Subcutaneous adipose tissue (tissue), 4 donors: ENCODE data around the gene SLC44A1. TPM values are rescaled to one million over a fixed set of nuclear protein-coding genes. Genes with fewer than 3 reads are reported as not detected.

Experiments
- total RNA-seq, 4 donors: library from RNA; depleted of rRNA; stranded (reverse); fragments of >200 nt; gene quantifications; one replicate each; pipeline ENCODE4 v1.1.0, GENCODE V29; 2016
- TF ChIP-seq, protein P1 (sequence below): fragments of 450-650 bp; IDR thresholded peaks from one replicate; pipeline ENCODE4 v1.5.1; 2016; ENCODE audit warnings: low read depth, mild to moderate bottlenecking, control low read depth, antibody characterized with exemption, moderate library complexity

Gene SLC44A1
- total RNA-seq, 4 donors from 2014 or later = 48.2 to 85.5 (median 53.4) TPM

DNA sequence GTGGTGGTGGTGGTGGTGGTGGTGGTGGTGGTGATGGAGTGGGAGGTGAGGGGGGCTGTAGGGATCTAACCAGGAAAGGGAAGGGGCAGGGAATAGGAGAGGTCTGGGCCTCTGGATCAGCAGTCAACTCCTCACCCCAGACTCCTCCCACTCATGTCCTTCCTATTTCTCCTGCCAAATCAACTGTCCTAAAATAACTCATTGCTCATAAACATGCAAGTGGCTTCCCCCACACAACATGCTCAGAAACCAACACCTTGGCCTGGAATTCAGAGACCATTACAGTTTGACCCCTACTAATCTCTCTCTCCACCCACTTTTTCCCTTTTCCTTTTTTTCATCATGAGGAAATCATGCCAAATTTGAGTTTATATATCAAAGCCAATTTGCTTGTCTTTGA is 195.0 kb downstream of the SLC44A1 start:
- TF ChIP-seq, protein P1, sequence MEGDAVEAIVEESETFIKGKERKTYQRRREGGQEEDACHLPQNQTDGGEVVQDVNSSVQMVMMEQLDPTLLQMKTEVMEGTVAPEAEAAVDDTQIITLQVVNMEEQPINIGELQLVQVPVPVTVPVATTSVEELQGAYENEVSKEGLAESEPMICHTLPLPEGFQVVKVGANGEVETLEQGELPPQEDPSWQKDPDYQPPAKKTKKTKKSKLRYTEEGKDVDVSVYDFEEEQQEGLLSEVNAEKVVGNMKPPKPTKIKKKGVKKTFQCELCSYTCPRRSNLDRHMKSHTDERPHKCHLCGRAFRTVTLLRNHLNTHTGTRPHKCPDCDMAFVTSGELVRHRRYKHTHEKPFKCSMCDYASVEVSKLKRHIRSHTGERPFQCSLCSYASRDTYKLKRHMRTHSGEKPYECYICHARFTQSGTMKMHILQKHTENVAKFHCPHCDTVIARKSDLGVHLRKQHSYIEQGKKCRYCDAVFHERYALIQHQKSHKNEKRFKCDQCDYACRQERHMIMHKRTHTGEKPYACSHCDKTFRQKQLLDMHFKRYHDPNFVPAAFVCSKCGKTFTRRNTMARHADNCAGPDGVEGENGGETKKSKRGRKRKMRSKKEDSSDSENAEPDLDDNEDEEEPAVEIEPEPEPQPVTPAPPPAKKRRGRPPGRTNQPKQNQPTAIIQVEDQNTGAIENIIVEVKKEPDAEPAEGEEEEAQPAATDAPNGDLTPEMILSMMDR = no peak

DNA sequence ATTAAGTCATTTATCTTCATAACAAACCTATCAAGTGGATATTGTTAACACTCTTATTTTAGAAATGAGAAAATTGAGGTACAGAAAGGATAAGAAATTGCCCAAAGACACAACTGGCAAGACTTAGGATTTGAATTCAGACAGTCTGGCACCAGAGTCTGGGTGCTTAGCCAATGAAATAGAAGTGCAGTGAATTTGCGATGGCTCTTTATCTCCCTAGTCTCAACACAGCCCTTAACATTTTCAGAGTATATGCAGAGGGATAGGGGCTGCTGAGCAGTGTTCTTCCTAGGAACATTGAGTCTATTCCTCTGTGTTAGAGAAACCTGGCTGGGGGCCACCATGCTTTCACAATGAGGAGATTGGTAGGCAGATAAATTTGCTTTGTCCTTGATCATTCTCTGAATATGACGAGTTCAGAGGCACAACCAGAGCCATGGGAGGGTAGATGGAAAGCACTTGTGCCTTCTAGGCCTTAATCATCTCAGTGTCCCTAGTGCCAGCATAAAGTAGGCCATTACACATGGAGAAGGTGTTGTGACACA is 197.2 kb downstream of the SLC44A1 start:
- TF ChIP-seq, protein P1 = no peak

DNA sequence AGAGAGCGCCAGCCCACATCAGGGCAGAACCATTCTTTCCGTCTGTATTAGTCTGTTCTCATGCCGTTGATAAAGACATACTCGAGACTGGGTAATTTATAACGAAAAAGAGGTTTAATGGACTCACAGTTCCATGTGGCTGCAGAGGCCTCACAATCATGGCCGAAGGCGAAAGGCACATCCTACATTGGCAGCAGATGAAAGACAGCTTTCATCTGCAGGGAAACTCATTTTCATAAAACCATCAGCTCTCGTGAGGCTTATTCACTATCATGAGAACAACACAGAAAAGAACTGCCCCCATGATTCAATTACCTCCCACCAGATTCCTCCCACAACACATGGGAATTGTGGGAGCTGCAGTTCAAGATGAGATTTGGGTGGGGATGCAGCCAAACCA is 198.7 kb downstream of the SLC44A1 start:
- TF ChIP-seq, protein P1 = no peak

DNA sequence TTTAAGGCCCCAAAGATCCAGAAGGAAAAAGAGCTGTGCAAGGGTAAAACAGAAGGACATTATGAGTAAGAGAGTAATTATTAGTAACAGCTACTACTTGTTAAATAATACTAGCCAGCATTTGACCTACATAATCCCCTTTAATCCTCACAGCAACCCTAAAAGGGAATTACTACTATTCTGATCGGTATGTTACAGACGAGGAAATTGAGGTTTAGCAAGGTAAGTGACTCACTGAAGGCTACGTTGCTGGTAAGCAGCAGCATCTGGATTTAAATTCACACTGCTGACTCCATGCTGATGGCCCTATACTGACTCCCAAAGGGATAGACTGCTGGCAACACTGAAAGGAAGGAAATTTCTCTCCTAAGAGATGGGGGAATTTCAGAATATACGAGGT is 199.7 kb downstream of the SLC44A1 start:
- TF ChIP-seq, protein P1 = no peak

DNA sequence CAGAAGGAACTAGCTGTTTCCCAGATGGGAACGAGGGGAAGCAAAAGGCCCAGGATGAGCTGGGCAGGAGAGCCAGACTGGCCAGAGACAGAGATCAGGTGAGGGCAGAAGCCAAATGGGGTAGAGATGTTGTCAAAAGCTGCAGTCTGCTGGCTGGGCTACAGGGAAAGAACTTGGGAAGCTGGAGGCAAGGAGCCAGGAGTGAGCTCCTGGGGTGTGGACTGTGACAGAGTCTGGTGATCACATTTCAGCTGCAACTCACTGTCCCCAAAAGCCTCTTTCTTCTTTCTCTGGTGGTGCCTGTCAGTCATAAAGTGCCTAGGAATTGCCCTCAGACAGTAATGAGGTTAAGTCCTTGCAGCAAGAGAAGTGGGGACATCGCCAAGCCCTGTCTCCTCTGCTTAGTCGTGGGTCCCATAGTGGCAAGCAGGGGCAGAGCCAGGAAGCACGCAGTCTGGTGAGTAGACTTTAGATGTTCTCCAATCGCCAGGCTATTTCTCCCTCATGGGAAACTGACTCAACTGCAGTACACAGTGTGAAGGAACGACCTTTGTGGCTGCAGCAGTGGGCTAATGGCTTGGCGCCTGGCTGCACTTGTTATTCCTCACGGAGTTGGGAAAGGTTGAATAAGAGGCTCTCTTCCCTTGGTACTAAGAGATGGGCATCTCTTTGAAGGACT is 200.9 kb downstream of the SLC44A1 start:
- TF ChIP-seq, protein P1 = no peak

DNA sequence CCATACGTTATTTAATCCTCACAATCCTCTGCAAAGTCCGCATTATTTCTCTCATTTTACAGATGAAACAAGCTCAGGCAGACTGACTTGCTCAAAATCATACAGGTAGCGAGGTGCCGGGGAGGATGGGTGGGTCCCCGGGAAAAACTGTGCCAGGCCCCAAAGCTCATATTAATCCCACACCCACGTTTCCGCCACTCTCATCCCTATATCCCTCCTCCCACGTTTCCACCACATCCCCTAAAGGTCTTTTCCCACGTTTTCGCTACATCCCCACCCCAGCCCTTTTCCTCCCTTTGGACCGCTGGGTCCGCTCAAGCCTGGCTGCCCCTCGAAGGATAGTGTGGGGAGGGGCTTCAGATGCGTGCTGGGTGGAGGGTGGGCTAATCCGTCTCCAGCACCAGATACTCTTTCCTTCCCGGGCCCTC is 202.9 kb downstream of the SLC44A1 start:
- TF ChIP-seq, protein P1 = no peak

DNA sequence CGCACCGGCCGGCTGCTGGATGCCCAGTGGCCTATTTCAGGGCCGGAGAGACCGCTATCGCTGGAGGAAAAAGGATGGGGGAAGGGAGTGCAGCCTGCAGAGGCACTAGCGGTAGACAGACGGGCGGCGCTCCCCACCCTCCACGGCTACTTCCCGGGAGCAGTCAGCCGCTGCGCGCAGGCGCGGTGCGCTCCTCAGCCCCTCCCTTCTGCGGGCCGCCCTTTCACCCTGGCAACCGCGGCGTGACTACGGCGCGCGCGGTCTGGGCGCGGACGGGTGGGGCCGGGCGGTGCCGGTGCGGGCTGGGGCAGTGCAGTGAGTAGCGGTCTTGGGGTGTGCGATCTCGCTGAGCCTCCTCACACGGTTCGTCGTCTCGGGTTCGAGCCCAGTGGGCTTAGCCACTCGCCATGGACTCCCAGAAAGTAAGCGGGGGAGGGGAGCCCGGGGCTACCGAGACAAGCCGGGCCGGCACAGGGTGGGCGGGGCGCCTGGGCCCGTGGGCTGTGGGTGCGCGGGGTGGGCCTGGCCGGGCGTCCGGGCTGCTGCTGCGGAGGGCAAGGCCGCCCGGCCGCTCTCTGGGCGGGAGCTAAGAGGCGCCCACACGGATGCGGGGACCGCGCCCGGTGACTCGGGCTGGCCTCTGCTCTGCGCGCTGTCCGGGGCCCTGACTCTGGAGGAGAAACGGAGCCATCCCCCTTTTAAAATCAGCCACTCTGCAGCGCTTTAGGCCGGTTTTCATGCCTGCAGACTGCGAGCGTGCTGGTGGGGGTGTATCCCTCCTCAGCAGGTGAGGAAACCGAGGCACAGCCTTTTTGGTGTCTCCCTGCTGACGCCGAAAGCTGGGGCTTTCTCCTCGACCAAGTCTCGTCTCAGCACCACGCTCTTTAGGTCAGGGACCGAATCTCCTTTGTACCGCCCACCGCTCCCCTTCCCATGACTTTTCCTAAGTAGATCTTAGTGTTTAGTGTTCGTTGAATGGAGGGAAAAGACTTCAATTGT is 203.7 kb downstream of the SLC44A1 start, which contains the start of gene FSD1L:
TSS of gene FSD1L (plus strand) at position 221 of the 999 bp plus-strand sequence. CDS start at position 408, 187 bp downstream.
- TF ChIP-seq, protein P1 = no peak
